ENCODE measurements around the gene CDC42EP4.

GRCh38 chr17:73342541-73343167 lies 30.9 kb upstream of the CDC42EP4 start:
- TF ChIP-seq CTCF (IDR thresholded peaks at IDR 0.05) (no peak), POLR2AphosphoS5 (IDR thresholded peaks at IDR 0.05) (no peak), POLR2A (IDR thresholded peaks at IDR 0.05) (no peak)
